DMS 273 (cell line): ENCODE data around the gene ZNF446.
"Not testable (repeated sequence)": the region's sequence is repeated elsewhere in the genome, so short reads cannot be mapped to it uniquely, and the experiment has no call there.

Experiments used
- DNase-seq: peaks from one replicate; lab custom pipeline; 2025; ENCODE audit not compliant: unreplicated experiment; lab: John Stamatoyannopoulos, UW

The ZNF446 gene

DNA sequence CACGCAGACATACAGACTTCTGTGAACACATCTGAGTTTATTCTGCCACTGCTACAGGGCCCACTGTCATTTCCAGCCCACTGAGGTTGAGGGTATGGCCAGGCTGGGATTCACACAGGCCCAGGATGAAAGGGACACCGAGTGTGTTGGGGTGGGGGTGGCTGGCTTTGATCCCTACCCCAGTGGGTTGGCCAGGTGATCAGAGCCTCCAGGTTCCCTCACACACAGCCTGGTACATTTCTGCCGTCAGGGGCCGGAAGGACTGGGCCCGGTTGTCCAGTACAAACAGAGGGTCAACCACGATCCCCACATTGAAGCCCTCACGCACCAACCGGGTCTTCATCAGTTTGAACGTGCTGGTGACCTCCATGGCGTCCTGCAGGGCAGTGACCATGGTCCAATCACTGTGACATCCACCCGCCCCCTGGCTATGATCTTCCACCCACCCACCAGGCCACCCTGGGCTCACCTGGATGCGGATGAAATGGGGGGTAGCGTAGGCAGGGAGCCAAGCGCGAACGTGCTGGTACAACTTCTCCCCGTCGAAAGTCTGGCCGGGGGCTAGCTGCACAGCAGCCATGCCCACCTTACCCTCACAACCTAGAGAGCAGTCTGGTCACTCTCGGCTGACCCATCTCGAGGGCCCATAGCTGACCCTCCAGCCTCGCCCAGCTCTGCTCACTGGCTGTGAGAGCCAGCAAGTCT lies 22.3 kb downstream of the ZNF446 start:
- DNase-seq: no peak

DNA sequence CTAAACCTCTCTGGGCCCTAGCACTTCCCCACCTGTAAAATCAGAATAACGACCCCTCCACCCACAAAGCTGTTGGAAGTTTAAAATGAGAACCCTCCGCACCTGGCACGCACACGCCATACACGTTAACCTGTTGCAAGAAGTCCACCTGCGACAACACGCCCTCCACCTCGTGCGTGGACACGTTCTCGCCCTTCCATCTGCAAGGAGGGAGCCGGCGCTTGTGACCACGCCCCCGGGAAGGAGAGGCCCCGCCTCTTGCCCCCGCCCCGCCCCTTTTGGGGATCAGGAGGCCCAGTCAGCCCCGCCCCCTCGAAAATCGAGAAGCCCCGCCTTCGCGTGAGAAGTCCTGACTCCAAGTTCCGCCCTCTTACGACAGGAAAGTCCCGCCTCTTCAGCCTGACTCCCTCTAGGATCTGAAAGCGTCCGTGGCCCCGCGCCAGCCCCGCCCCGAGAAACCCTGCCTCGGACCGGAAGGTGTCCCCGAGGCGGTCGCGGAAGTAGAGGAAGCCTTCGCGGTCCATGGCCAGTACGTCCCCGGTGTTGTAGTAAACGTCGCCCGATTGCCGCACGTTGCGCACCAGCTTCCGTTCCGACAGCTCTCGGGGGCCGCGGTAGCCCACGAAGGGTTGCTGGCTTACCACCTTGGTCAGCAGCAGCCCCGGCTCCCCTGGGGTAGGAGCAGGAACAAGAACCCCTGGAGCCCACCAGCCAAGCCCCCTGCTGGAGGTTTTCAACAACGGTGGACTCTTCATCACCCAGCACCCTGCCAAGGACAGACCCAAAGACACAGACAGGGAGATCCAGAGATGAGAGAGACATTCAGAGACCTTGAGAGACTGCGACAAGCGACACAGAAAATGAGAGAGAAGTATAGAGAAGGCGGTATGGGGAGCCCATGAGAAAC lies 23.1 kb downstream of the ZNF446 start:
- peak; percentile 100 for DNase-seq

DNA sequence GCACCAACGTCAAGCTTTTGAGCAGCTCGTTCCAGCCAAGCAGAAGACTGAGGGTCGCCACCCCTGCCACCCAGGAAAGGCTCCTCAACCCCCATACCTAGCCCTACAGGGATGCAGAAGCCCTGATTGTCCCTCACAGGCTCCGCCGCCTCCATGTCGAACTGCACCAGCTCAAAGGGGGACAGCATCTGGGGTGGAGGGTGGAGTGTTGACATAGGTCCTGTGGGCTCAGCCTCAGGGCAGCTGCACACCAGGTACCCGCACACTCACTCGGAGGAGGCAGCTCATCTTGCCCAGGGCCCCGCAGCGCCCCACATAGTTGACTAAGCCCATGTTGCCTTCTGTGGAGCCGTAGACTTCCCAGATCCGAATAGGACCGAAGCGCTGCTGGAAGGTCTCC lies 24.1 kb downstream of the ZNF446 start:
- DNase-seq: no peak

- not testable (repeated sequence) for DNase-seq
These were observed 31.6 kb downstream of the ZNF446 start for GRCh38 chr19:58507602-58508223.

DNA sequence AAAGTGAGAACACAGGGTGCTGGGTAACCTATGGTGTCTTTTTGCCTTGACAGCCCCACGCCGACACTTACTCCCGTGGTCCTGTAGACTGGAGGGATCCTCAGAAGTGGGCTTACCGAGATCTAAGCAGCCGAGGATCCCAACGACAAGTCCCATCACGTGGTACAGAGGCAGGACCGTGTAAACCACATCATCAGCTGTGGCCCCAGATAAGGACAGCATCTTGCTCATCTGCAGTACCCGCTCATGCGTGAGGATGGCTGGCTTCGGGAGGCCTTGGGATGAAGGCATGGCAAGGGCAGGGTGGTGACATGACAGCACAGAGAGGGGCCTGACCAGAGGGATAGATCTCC lies 33.6 kb downstream of the ZNF446 start:
- DNase-seq: no peak

- no peak for DNase-seq
These were observed 34.1 kb downstream of the ZNF446 start for GRCh38 chr19:58510084-58510862.

DNA sequence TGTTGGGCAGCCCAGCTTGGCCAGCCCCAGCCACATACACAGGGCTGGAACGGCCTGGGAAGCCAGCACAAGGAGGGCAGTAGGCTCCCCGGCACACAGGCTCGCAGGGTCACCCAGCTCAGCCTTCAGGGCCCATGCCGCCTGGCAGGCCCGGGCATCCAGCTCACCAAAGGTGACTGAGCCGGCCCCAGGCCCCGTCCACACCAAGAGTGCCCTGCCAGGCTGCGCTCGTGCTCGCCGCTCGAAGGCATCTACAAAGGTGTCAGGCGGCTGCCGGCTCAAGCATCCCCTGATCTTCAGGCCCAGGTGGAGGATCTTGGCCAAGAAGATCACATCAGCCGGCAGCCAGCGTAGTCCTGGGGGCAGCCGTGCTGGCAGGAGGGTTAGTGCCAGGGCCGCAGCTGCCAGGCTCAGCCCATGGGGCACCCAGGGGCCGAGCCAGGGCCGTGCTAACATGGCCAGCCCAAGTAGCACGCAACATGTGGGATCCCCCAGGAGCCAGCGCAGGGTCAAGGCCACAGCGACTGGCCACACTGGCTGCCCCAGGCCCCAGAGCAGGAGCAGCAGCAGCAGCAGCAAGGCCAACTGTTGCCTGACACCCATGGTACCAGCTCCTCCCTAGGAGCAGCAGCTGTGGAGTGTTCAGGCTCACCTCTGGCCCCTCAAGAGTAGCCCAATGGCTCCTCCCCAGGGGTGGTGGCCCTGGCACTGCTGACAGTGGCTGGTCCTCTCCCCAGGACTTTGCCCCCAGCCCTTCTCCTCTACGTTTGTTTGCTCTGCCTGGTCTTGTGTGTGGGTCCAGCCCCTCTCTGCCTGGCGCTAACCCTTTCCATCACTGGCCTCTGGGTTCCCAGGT lies 35.4 kb downstream of the ZNF446 start, which contains the start of gene SLC27A5:
Gene SLC27A5 (minus strand): TSS at position 640 of the 856 bp plus-strand sequence. CDS start 37 bp downstream, at position 603.
- no peak for DNase-seq

- DNase-seq: no peak
These were observed 37.1 kb downstream of the ZNF446 start for GRCh38 chr19:58513213-58513693.

DNA sequence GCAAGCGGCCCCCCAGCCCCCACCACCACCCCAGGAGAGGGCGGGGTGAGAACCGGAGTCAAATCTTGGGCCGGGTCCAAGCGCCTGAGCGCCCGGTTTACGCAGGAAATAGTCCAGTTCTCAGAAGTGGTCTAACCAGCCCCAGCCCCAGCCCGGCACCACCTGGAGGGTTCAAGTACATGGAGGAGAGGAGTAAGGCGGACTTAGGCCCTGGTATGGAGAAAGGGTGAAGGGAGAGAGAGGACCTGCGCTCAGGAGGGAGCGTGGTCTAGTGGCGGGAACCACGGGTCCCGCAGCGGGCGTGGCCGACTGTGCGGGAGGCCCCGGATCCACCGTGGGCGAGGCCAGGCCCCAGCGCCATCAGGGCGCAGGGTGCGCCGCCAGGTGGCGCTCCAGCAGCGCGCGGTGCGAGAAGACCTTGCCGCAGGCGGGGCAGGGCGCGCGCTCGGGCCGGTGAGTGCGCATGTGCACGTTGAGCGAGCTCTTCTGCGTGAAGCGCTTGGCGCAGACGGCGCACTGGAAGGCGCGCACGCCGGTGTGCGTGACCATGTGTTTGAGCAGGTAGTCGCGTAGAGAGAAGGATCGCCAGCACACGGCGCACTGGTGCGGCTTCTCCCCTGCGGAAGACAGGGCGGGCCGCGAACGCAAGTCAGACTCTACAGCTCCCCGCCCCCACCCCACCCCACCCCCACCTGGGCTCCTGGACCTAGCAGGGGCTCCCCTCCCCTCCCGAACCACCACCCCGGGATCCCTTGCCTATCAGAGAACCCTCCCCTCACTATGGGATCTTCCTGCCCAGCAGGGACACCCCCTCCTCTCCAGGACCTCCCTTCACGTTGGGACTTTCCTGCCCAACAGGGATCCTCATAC lies 37.8 kb downstream of the ZNF446 start:
- peak; percentile 99 for DNase-seq

GRCh38 chr19:58514564-58515022 lies 38.4 kb downstream of the ZNF446 start:
- no peak for DNase-seq

GRCh38 chr19:58515259-58515658 lies 39.1 kb downstream of the ZNF446 start:
- no peak for DNase-seq

- peak; percentile 75 for DNase-seq
These were observed 40.2 kb downstream of the ZNF446 start for GRCh38 chr19:58516246-58516836.

DNA sequence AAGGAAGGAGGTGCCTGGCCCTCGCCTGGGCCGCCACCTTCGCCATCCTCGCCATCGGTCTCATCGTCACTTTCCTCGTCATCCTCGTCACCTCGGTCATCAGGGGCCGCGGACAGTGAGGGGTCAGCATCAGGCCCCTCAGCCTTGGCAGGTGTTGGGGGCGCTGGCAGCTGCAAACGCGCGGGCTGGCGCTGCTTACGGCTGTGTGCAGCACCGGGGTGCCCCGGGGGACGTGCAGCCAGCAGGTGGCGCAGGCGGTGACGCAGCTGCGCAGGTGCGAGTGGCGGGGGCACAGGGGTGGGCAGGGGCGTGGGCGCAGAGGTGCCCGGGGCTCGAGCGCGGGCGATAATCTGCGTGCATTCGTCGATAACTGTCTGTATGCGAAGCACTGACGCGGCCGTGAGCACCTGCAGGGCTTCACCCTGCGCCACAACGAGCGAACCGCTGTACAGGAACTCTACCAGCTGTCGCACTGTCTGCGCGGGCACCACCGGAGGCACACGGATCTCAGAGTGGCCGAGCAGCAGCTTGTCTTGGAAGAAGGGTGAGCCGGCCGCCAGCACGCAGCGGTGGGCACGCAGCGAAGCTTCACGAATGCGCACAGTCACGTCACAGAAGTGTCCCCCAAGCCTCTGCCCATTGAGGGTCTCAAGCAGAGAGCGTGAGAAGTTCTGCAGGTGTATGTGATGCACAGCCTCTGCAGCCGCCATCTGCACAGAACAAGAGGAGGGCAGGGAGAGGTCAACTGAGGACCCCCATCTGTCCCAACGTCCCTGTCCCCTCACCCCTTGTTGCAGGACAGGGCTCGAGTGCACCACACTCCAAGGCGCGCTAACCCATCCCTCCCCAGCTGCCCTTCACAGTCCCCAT lies 41.0 kb downstream of the ZNF446 start:
- no peak for DNase-seq

- no peak for DNase-seq
These were observed 42.3 kb downstream of the ZNF446 start for GRCh38 chr19:58518256-58519086.

- DNase-seq: peak; percentile 93
These were observed 42.9 kb downstream of the ZNF446 start for GRCh38 chr19:58519087-58519354.

DNA sequence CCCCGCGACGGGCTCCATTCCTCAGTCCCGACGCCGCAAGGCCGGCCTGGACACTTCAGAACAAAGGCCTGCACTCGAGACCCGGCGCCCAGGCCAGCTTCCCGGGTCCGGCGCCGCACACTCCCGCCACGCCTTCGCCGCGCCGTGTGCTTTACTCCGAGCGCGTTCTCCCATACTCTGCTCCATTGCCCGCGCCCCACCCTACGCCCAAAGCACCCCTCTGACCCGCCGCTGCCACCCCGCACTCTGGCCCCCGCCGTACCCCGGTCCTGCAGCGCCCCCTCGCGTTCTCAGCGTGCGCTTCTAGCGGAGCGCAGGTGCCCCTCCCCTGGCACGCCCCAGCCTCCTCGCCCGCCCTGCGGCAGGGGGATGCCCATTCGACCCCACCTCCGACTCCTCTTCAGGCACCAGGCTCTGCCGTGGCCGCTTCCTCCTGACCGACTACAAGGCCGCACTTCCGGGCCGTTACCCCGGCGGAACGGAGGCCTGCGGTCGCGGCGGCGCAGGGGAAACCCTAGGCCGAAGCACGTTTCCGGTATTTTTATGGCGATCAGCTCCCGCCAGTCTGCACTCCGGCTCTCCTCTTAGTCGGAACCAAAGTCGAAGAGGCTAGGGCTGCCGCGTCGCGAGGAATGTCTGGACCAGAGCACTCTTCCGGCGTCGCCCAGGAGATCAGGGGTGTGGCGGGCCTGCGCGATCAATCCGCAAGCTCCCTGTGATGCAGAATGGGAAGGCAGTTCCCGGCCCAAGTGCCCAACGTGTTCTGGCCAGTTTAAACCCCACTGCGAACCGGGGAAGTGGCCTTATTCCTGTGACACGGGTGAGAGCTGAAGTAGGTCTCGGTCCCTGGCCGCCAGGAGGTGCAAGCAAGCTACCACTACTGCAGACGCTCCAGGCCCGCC lies 43.5 kb downstream of the ZNF446 start, which contains the start of gene ZBTB45:
Gene ZBTB45 (minus strand): TSS at position 456 of the 902 bp plus-strand sequence. CDS start 2,137 bp downstream, outside the sequence.
- peak; percentile 99 for DNase-seq
